ENCODE results near the gene PBXIP1. TPM values are rescaled to one million over a fixed set of nuclear protein-coding genes. Genes with fewer than 3 reads are reported as not detected.
"Not testable (repeated sequence)": the region's sequence is repeated elsewhere in the genome, so short reads cannot be mapped to it uniquely, and the experiment has no call there.

The PBXIP1 gene
- total and polyA plus RNA-seq, 9 donors = 109 to 161 (median 148) TPM

GRCh38 chr1:154994269-154994587 is 38.3 kb upstream of the PBXIP1 start:
- Histone ChIP-seq H3K4me1 (ENCODE audit: control insufficient read depth, insufficient read depth, low read length) (peaks cover 6% of the 10 kb centered on the region), H3K36me3 (ENCODE audit: control insufficient read depth, insufficient read depth, low read length) (peaks cover 18% of the 10 kb centered on the region), H3K4me3 (ENCODE audit: low read length) (no peak overlapping the region), H3K27ac (ENCODE audit: low read length) (no peak overlapping the region), H3K9me3 (replicated peaks; ENCODE audit: control insufficient read depth, low read depth, low read length) (no peaks in the 10 kb centered on the region), H3K27me3 (ENCODE audit: control insufficient read depth, insufficient read depth, low read length) (no peaks in the 10 kb centered on the region)
- no peak for DNase-seq
- 67% methylated on average over 1 of the region's 1 CpG for whole genome bisulfite sequencing (ENCODE audit: insufficient coverage)

- Histone ChIP-seq H3K27ac (ENCODE audit: low read length) (no peak within 1 kb of the TSS), H3K9me3 (replicated peaks; ENCODE audit: control insufficient read depth, low read depth, low read length) (no peaks in the 10 kb centered on the region), H3K4me1 (ENCODE audit: control insufficient read depth, insufficient read depth, low read length) (peaks cover under 1% of the 10 kb centered on the region), H3K27me3 (ENCODE audit: control insufficient read depth, insufficient read depth, low read length) (no peaks in the 10 kb centered on the region), H3K36me3 (ENCODE audit: control insufficient read depth, insufficient read depth, low read length) (peaks cover 23% of the 10 kb centered on the region), H3K4me3 (ENCODE audit: low read length) (no peak within 1 kb of the TSS)
- DNase-seq = no peak
- no CpG with 5 or more reads among the region's 8 CpGs for WGBS (ENCODE audit: insufficient coverage)
Observed at GRCh38 chr1:154993572-154994268, 37.8 kb upstream of the PBXIP1 start, which contains the start of gene LENEP. Gene LENEP (plus strand): TSS chr1:154993586. CDS start chr1:154993608, 22 bp downstream.

GRCh38 chr1:154992721-154993571 is 37.0 kb upstream of the PBXIP1 start:
- no peak overlapping the region for H3K4me3 ChIP-seq (ENCODE audit: low read length)
- H3K4me1 ChIP-seq (ENCODE audit: control insufficient read depth, insufficient read depth, low read length) = no peaks in the 10 kb centered on the region
- no peaks in the 10 kb centered on the region for H3K9me3 ChIP-seq (replicated peaks; ENCODE audit: control insufficient read depth, low read depth, low read length)
- no peak for DNase-seq
- H3K36me3 ChIP-seq (ENCODE audit: control insufficient read depth, insufficient read depth, low read length) = peaks cover 30% of the 10 kb centered on the region
- H3K27ac ChIP-seq (ENCODE audit: low read length) = no peak overlapping the region
- WGBS (ENCODE audit: insufficient coverage) = 40% methylated on average over 1 of the region's 14 CpGs
- no peaks in the 10 kb centered on the region for H3K27me3 ChIP-seq (ENCODE audit: control insufficient read depth, insufficient read depth, low read length)

GRCh38 chr1:154990276-154990675 is 34.4 kb upstream of the PBXIP1 start:
- Histone ChIP-seq H3K36me3 (ENCODE audit: control insufficient read depth, insufficient read depth, low read length) (peaks cover 39% of the 10 kb centered on the region), H3K27ac (ENCODE audit: low read length) (no peak overlapping the region), H3K27me3 (ENCODE audit: control insufficient read depth, insufficient read depth, low read length) (no peaks in the 10 kb centered on the region), H3K4me1 (ENCODE audit: control insufficient read depth, insufficient read depth, low read length) (no peaks in the 10 kb centered on the region), H3K9me3 (replicated peaks; ENCODE audit: control insufficient read depth, low read depth, low read length) (no peaks in the 10 kb centered on the region), H3K4me3 (ENCODE audit: low read length) (no peak overlapping the region)
- DNase-seq = no peak
- 90% methylated on average over 1 of the region's 8 CpGs for WGBS (ENCODE audit: insufficient coverage)

GRCh38 chr1:154989195-154989860 is 33.4 kb upstream of the PBXIP1 start:
- Histone ChIP-seq H3K4me3 (ENCODE audit: low read length) (no peak overlapping the region), H3K9me3 (replicated peaks; ENCODE audit: control insufficient read depth, low read depth, low read length) (no peaks in the 10 kb centered on the region), H3K27ac (ENCODE audit: low read length) (no peak overlapping the region), H3K36me3 (ENCODE audit: control insufficient read depth, insufficient read depth, low read length) (peaks cover 39% of the 10 kb centered on the region), H3K27me3 (ENCODE audit: control insufficient read depth, insufficient read depth, low read length) (no peaks in the 10 kb centered on the region), H3K4me1 (ENCODE audit: control insufficient read depth, insufficient read depth, low read length) (no peaks in the 10 kb centered on the region)
- DNase-seq = no peak
- WGBS (ENCODE audit: insufficient coverage) = no CpG with 5 or more reads among the region's 3 CpGs

GRCh38 chr1:154988058-154988954 is 32.4 kb upstream of the PBXIP1 start:
- Histone ChIP-seq H3K4me3 (ENCODE audit: low read length) (no peak overlapping the region), H3K36me3 (ENCODE audit: control insufficient read depth, insufficient read depth, low read length) (peaks cover 39% of the 10 kb centered on the region), H3K4me1 (ENCODE audit: control insufficient read depth, insufficient read depth, low read length) (peaks cover 8% of the 10 kb centered on the region), H3K9me3 (replicated peaks; ENCODE audit: control insufficient read depth, low read depth, low read length) (no peaks in the 10 kb centered on the region), H3K27ac (ENCODE audit: low read length) (no peak overlapping the region), H3K27me3 (ENCODE audit: control insufficient read depth, insufficient read depth, low read length) (no peaks in the 10 kb centered on the region)
- DNase-seq = no peak
- WGBS (ENCODE audit: insufficient coverage) = 83% methylated on average over 8 of the region's 17 CpGs

GRCh38 chr1:154987326-154987725 is 31.4 kb upstream of the PBXIP1 start:
- H3K4me1 ChIP-seq (ENCODE audit: control insufficient read depth, insufficient read depth, low read length) = peaks cover 10% of the 10 kb centered on the region
- no peak overlapping the region for H3K27ac ChIP-seq (ENCODE audit: low read length)
- H3K27me3 ChIP-seq (ENCODE audit: control insufficient read depth, insufficient read depth, low read length) = no peaks in the 10 kb centered on the region
- no peaks in the 10 kb centered on the region for H3K9me3 ChIP-seq (replicated peaks; ENCODE audit: control insufficient read depth, low read depth, low read length)
- WGBS (ENCODE audit: insufficient coverage) = 48% methylated on average over 3 of the region's 6 CpGs
- peaks cover 39% of the 10 kb centered on the region for H3K36me3 ChIP-seq (ENCODE audit: control insufficient read depth, insufficient read depth, low read length)
- no peak overlapping the region for H3K4me3 ChIP-seq (ENCODE audit: low read length)
- DNase-seq = no peak

GRCh38 chr1:154986736-154987135 is 30.8 kb upstream of the PBXIP1 start:
- DNase-seq; H3K27ac ChIP-seq (ENCODE audit: low read length): not testable (repeated sequence)
- H3K36me3 ChIP-seq (ENCODE audit: control insufficient read depth, insufficient read depth, low read length) = peaks cover 39% of the 10 kb centered on the region

GRCh38 chr1:154983776-154984466 is 28.0 kb upstream of the PBXIP1 start:
- no peak overlapping the region for H3K27ac ChIP-seq (ENCODE audit: low read length)
- peaks cover 26% of the 10 kb centered on the region for H3K36me3 ChIP-seq (ENCODE audit: control insufficient read depth, insufficient read depth, low read length)
- peak overlapping the region; percentile 62 for H3K4me3 ChIP-seq (ENCODE audit: low read length)
- H3K9me3 ChIP-seq (replicated peaks; ENCODE audit: control insufficient read depth, low read depth, low read length) = no peaks in the 10 kb centered on the region
- H3K4me1 ChIP-seq (ENCODE audit: control insufficient read depth, insufficient read depth, low read length) = peaks cover 11% of the 10 kb centered on the region
- WGBS (ENCODE audit: insufficient coverage) = 4% methylated on average over 12 of the region's 17 CpGs
- DNase-seq = no peak
- no peaks in the 10 kb centered on the region for H3K27me3 ChIP-seq (ENCODE audit: control insufficient read depth, insufficient read depth, low read length)

More at GRCh38 chr1:154986736-154987135, 30.8 kb upstream of the PBXIP1 start:
- not testable (repeated sequence) for H3K9me3 ChIP-seq (replicated peaks; ENCODE audit: control insufficient read depth, low read depth, low read length); H3K27me3 ChIP-seq (ENCODE audit: control insufficient read depth, insufficient read depth, low read length); H3K4me3 ChIP-seq (ENCODE audit: low read length)
- H3K4me1 ChIP-seq (ENCODE audit: control insufficient read depth, insufficient read depth, low read length) = peaks cover 11% of the 10 kb centered on the region
- WGBS (ENCODE audit: insufficient coverage) = 100% methylated on average over 1 of the region's 4 CpGs

All from muscle of leg (tissue), 11 donors.